ENCODE results near the gene DDX6.

- no peak for TF ChIP-seq POLR2AphosphoS5 (IDR thresholded peaks at IDR 0.05)
- no peak for TF ChIP-seq CTCF (IDR thresholded peaks at IDR 0.05)
- no peak for TF ChIP-seq EP300 (IDR thresholded peaks at IDR 0.05)
Measured at GRCh38 chr11:118778898-118779297, 12.1 kb downstream of the DDX6 start.

Data from esophagus muscularis mucosa (tissue), 4 donors.